Mesangial cell (primary cell): ENCODE results near the gene GDI2. TPM values are rescaled to one million over a fixed set of nuclear protein-coding genes. Genes with fewer than 3 reads are reported as not detected.

ENCODE experiments used
- total RNA-seq: library from RNA; depleted of rRNA; stranded (reverse); fragments of >200 nt; gene quantifications from 2 replicates; pipeline ENCODE4 v1.2.3, GENCODE V29; 2015

Gene GDI2
- 284 and 319 TPM in 2 replicates for total RNA-seq

GRCh38 chr10:5813341-5814109, at the start of gene GDI2:
Gene GDI2, minus strand, starts transcription at chr10:5813434. Its CDS starts 176 bp downstream, at chr10:5813258.

Other genes with a start within 250 kb of the GDI2 start
- gene ASB13, start 146.8 kb downstream of the GDI2 start, total RNA-seq: 11.9 and 16.6 TPM in 2 replicates
- 29.9 and 39.4 TPM in 2 replicates for gene TASOR2, start 128.6 kb downstream of the GDI2 start, total RNA-seq
- 8.6 and 10.3 TPM in 2 replicates for gene ANKRD16, start 76.5 kb upstream of the GDI2 start, total RNA-seq
- 49.1 and 56.5 TPM in 2 replicates for gene FBH1, start 76.8 kb upstream of the GDI2 start, total RNA-seq
- gene IL15RA, start 164.1 kb upstream of the GDI2 start, total RNA-seq: 5.6 and 7.7 TPM in 2 replicates
- gene IL2RA, start 248.9 kb upstream of the GDI2 start, total RNA-seq: not detected in 2 replicates